ENCODE measurements around the gene KISS1R.

- TF ChIP-seq ZNF8 (CRISPR knock-in tag; IDR thresholded peaks at IDR 0.05) (no peak), CSRNP3 (CRISPR knock-in tag; IDR thresholded peaks at IDR 0.05) (no peak), CREB5 (CRISPR knock-in tag; IDR thresholded peaks at IDR 0.05; ENCODE audit: low read depth) (no peak), ZNF70 (CRISPR knock-in tag; IDR thresholded peaks at IDR 0.05) (no peak), ZFP3 (CRISPR knock-in tag; IDR thresholded peaks at IDR 0.05) (no peak)
Measured at GRCh38 chr19:870963-871401, 46.2 kb upstream of the KISS1R start.

Data from SK-N-SH treated with all-trans-retinoic acid at 6 μM for 48 hours (cell line).